Ishikawa (cell line): ENCODE measurements around the gene VEZF1.

Experiments used
- EGR1 ChIP-seq: IDR thresholded peaks from 2 replicates; pipeline ENCODE4 v1.6.1; 2012
- EP300 ChIP-seq: IDR thresholded peaks from 2 replicates; pipeline ENCODE4 v1.6.1; 2012; ENCODE audit warnings: borderline replicate concordance
- RAD21 ChIP-seq: IDR thresholded peaks from 2 replicates; pipeline ENCODE4 v1.6.1; 2012; ENCODE audit warnings: low read depth
- TF ChIP-seq, protein P1 (sequence below): IDR thresholded peaks from 2 replicates; pipeline ENCODE4 v1.6.1; 2012; ENCODE audit warnings: low read depth, mild to moderate bottlenecking
- TF ChIP-seq, protein P2 (sequence below): IDR thresholded peaks from 2 replicates; pipeline ENCODE4 v1.6.1; 2012

DNA sequence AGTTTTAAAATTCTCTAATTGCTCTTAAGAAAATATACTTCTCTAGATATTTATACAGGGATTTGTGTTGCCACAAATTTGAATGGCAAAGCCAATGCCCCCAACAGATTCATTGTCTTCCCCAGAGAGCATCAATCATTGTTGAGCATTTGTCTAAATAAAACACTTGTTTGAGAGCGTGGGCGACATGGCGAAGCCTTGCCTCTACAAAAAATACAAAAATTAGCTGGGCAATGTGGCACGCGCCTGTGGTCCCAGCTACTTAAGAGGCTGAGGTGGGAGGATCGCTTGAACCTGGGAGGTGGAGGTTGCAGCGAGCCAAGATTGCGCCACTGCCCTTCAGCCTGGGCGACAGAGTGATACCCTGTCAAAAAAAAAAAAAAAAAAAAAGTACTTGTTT is 32.3 kb upstream of the VEZF1 start:
- TF ChIP-seq EGR1, result no peak
- TF ChIP-seq EP300, result no peak
- TF ChIP-seq, protein P1, sequence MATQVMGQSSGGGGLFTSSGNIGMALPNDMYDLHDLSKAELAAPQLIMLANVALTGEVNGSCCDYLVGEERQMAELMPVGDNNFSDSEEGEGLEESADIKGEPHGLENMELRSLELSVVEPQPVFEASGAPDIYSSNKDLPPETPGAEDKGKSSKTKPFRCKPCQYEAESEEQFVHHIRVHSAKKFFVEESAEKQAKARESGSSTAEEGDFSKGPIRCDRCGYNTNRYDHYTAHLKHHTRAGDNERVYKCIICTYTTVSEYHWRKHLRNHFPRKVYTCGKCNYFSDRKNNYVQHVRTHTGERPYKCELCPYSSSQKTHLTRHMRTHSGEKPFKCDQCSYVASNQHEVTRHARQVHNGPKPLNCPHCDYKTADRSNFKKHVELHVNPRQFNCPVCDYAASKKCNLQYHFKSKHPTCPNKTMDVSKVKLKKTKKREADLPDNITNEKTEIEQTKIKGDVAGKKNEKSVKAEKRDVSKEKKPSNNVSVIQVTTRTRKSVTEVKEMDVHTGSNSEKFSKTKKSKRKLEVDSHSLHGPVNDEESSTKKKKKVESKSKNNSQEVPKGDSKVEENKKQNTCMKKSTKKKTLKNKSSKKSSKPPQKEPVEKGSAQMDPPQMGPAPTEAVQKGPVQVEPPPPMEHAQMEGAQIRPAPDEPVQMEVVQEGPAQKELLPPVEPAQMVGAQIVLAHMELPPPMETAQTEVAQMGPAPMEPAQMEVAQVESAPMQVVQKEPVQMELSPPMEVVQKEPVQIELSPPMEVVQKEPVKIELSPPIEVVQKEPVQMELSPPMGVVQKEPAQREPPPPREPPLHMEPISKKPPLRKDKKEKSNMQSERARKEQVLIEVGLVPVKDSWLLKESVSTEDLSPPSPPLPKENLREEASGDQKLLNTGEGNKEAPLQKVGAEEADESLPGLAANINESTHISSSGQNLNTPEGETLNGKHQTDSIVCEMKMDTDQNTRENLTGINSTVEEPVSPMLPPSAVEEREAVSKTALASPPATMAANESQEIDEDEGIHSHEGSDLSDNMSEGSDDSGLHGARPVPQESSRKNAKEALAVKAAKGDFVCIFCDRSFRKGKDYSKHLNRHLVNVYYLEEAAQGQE, result no peak
- no peak for TF ChIP-seq RAD21
- TF ChIP-seq, protein P2, sequence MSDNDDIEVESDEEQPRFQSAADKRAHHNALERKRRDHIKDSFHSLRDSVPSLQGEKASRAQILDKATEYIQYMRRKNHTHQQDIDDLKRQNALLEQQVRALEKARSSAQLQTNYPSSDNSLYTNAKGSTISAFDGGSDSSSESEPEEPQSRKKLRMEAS, result no peak
